Testis (tissue), 2 donors: ENCODE data around the gene PSG6.
"Not testable (repeated sequence)": the region's sequence is repeated elsewhere in the genome, so short reads cannot be mapped to it uniquely, and the experiment has no call there.

Experiments used
- POLR2A ChIP-seq: fragments of 450-650 bp; IDR thresholded peaks from one replicate; pipeline ENCODE4 v1.6.1; 2017; ENCODE audit warnings: antibody characterized with exemption, mild to moderate bottlenecking, moderate library complexity
- TF ChIP-seq, protein P1 (sequence below), 3 experiments: fragments of 450-650 bp in 2 of 3; fragments of 200-600 bp in 1 of 3; sonication (generic) in 1 of 3; IDR thresholded peaks; one replicate each; pipeline ENCODE4 v1.5.1; 2016 to 2019; ENCODE audit warnings: antibody characterized with exemption in 3 of 3, mild to moderate bottlenecking in 2 of 3, moderate library complexity in 1 of 3

- not testable (repeated sequence) for TF ChIP-seq POLR2A
- TF ChIP-seq, protein P1, sequence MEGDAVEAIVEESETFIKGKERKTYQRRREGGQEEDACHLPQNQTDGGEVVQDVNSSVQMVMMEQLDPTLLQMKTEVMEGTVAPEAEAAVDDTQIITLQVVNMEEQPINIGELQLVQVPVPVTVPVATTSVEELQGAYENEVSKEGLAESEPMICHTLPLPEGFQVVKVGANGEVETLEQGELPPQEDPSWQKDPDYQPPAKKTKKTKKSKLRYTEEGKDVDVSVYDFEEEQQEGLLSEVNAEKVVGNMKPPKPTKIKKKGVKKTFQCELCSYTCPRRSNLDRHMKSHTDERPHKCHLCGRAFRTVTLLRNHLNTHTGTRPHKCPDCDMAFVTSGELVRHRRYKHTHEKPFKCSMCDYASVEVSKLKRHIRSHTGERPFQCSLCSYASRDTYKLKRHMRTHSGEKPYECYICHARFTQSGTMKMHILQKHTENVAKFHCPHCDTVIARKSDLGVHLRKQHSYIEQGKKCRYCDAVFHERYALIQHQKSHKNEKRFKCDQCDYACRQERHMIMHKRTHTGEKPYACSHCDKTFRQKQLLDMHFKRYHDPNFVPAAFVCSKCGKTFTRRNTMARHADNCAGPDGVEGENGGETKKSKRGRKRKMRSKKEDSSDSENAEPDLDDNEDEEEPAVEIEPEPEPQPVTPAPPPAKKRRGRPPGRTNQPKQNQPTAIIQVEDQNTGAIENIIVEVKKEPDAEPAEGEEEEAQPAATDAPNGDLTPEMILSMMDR (IDR thresholded peaks at IDR 0.05), result not testable (repeated sequence)
Measured at GRCh38 chr19:42918377-42919069, 829 bp upstream of the PSG6 start.
